Activated T-cell treated with anti-CD3 and anti-CD28 coated beads, Interleukin-2, amount 50 U/mL, for 1 hour (primary cell): ENCODE results near the gene SLC46A3.
"Not testable (repeated sequence)": the region's sequence is repeated elsewhere in the genome, so short reads cannot be mapped to it uniquely, and the experiment has no call there.

Experiments
- DNase-seq: peaks from one replicate; pipeline ENCODE4 v3.0.0-alpha.2; 2020

Gene SLC46A3

GRCh38 chr13:28718543-28719226 is at the start of gene SLC46A3:
Gene SLC46A3, minus strand, starts transcription at chr13:28718970. Its CDS starts 972 bp downstream, at chr13:28717998.
- DNase-seq = peak; percentile 99

GRCh38 chr13:28763887-28764286 is 45.1 kb upstream of the SLC46A3 start:
- no peak for DNase-seq

DNA sequence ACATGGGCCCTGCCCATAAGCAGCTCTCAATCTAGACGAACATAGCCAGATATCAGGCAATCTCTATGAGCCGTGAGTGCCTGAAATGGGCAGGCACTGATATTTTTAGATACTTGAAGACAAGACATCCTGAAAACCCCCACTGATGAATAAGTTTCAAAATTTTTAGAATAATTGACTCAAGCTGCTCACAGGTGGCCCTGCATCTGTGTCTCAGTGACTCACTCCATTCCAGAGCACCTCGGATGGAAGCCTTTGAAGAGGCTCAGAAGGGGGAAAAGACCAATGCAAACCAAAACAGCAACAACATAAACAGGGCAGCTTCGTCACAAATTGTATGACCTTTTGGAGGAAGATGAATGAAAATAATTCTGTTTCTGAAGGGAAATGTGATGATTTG is 42.8 kb upstream of the SLC46A3 start:
- no peak for DNase-seq

- no peak for DNase-seq
These were observed 36.7 kb upstream of the SLC46A3 start for GRCh38 chr13:28755546-28755870.

DNA sequence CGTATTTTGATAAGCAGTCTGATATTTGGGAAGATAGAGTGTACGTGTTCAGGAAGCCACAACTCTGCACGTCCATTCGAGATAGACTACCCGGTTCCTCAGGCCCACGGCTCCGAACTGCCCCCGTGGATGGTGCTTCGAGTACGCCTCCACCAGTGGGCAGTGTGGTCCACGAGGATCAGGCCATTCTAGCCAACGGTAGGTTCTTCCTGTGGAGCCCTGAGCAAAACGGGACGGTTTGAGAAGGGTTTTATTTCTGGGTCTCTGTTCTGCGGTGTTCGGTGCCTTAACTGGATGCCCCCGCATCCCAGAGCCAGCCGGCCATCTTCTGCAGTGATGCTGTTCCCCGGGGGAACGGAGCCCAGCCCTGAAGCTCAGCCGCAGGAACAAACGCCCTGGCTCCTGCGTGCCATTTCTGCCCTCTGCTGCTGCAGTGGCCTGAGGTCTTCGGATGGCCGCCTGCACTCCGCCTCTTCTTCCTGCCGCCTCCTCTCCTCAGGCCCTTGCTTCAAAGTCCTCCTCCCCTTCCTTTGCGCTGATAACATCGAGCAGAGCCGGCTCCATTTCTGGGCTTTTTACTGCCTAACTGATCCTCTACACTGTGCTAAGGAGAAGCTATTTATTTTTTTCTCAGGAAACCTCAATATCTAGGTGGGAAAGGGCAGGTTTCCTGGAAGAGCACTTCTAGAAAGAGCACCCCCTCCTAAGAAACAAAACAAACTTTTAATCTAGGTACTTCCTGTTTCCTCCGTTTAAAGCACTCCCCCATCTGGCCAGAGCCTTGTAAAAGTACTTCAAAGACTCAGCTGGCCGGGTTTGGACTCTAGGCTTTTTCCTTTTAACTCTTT is 36.2 kb upstream of the SLC46A3 start:
- DNase-seq = no peak

DNA sequence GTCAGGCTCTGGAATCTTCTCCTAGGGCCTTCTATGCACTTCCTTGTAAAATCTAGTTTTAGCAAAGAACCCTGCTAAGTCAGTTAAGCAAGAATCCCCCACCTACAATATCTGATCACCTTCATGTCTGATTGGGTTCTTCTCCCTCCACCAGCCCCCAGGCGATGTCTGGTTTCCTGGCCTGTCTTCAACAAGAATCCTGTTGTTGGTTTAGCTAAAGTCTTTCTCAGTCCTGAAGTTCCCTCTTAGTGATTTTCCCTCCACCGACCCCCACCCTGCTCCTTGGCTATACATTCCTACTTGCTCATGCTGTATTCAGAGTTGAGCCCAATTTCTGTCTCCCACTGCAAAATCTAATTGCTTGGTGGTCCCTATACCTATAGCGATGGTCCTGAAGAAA is 35.2 kb upstream of the SLC46A3 start:
- no peak for DNase-seq

- DNase-seq = no peak
These were observed 34.6 kb upstream of the SLC46A3 start for GRCh38 chr13:28753208-28753892.

GRCh38 chr13:28751175-28751960 is 32.6 kb upstream of the SLC46A3 start:
- DNase-seq = no peak

DNA sequence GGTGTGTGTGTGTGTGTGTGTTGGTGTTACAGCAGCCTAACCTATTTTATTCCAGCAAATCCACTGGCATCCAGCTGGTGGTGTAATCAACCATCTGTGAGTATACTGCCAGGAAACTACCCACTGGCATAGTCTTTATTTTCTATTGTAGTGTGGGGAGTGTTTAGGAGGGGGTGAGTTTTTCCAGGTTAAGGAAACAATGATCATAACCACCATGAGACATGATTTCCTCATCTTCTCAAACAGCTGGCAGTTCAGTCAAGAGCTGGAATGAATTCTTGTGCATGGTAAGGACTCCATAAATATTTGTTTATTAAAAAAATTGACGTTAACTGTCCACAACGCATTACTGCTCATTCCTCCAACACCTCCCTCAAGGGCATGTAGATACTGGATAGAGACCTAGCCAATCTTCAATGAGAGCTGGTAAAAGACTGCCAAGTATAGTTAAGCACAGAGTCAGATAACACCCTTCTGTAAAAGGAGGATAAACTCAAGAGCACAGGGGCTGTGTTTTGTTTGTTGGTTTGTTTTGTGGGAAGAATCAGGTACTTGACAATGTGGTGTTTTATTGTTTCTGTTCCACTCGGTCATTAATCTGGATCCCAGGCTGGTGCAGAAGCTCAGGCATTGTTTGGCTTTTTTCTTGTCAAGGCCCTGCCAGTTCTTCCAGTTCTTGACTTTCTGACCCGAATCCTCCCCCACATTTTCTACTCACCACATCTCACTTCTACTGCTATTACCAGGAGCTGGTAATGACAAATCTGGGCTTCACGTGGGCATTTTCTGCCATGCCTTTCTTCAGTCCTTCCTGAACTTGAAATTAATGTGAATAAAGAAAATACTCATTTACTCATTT is 31.6 kb upstream of the SLC46A3 start:
- DNase-seq = no peak

- no peak for DNase-seq
These were observed 29.1 kb upstream of the SLC46A3 start for GRCh38 chr13:28747851-28748250.

GRCh38 chr13:28746287-28746612 is 27.5 kb upstream of the SLC46A3 start:
- DNase-seq = no peak

GRCh38 chr13:28744656-28745055 is 25.9 kb upstream of the SLC46A3 start:
- DNase-seq = no peak

GRCh38 chr13:28744091-28744536 is 25.3 kb upstream of the SLC46A3 start:
- no peak for DNase-seq

GRCh38 chr13:28743499-28744083 is 24.8 kb upstream of the SLC46A3 start:
- no peak for DNase-seq

- DNase-seq = no peak
These were observed 24.2 kb upstream of the SLC46A3 start for GRCh38 chr13:28743020-28743419.

DNA sequence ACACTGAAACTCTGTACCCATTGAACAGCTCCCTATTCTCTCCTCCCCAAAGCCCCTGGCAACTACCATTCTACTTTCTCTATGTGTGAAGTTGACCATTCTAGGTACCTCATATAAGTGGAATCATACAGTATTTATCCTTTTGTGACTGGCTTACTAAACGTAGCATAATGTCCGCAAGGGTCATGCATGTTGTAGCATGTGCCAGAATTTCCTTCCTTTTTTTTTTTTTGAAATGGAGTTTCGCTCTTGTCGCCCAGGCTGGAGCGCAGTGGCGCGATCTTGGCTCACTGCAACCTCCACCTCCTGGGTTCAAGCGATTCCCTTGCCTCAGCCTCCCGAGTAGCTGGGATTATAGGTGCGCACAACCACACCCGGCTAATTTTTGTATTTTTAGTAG is 23.7 kb upstream of the SLC46A3 start:
- DNase-seq = not testable (repeated sequence)

DNA sequence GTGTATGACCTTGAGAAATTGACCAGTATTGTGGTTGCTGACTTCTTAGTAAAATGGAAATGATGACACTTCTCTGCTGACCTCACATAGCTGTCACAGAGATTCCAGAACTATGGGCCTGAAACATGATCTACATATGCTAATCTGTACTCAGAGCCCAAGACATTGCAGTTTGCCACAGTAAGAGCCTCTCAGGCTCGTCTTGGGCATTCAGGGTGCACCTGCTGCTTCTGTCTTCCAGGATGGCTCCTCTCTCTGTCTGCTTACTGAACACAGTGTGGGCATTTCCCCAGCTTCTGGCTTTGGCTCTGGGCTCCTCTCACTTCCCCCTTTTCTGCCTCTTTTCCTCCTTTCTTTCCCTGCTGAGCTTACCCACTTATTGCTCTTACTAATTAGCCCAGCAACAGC is 22.3 kb upstream of the SLC46A3 start:
- no peak for DNase-seq

GRCh38 chr13:28739376-28739775 is 20.6 kb upstream of the SLC46A3 start:
- DNase-seq = no peak

DNA sequence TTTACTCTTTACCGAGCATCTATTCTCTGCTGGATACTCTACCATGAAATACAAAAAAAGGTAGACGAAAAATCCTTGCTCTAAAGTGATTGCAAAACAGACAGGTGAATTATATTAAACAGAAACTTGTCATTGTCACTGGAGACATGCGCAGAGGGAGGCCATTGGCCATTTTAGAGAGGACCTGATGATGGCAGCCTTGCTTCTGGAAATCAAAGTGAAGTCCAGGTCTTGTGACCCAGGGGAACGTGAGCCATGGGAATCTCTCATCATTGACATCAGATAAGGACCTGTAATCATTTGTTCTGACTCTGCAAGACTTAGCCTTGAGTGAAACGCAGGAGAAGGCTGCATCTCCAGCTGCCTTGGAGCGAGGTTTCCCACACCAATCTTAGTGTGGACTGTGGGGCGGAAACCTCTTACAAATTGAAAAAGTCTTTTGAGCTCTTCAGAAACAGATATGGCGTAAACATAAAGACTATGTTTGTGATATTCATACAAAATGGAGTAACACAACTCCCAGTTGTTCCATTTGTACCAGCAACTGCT is 16.8 kb upstream of the SLC46A3 start:
- no peak for DNase-seq

DNA sequence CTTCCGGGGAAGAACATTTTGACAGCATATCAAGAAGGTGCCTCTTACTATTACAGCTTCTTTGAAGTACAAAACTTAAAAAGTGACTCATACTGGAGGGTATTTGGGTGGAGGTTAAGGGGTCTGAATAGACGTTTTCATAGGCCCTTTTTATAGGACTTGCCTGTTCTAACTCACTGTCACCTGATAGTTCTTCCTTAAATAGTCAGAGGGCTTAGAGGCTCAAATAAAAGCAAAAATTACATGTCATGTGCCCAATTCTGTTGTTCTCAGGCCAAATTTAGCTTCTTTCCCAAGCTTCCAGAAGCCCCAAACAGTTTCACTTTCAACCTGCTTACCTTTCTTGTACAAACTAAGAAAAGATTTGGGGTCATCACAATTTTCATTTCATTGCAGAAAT is 16.1 kb upstream of the SLC46A3 start:
- DNase-seq = no peak

GRCh38 chr13:28730762-28731161 is 12.0 kb upstream of the SLC46A3 start:
- DNase-seq = no peak
